Glutamatergic neuron (in vitro differentiated cells): ENCODE results near the gene CDHR2. TPM values are rescaled to one million over a fixed set of nuclear protein-coding genes. Genes with fewer than 3 reads are reported as not detected.

ENCODE experiments used
- DNase-seq: peaks from one replicate; pipeline ENCODE4 v3.0.0; 2022
- H3K27ac Mint-ChIP-seq: one replicate; pipeline ENCODE4 v1.8.0; 2020; ENCODE audit warnings: mild to moderate bottlenecking, mixed read lengths, inconsistent platforms; ENCODE audit not compliant: unreplicated experiment
- H3K27me3 Mint-ChIP-seq: one replicate; pipeline ENCODE4 v1.8.0; 2020; ENCODE audit warnings: mild to moderate bottlenecking, moderate library complexity, mixed read lengths, inconsistent platforms; ENCODE audit not compliant: unreplicated experiment
- H3K36me3 Mint-ChIP-seq: one replicate; pipeline ENCODE4 v1.8.0; 2020; ENCODE audit warnings: mild to moderate bottlenecking, mixed read lengths, inconsistent platforms; ENCODE audit not compliant: unreplicated experiment
- H3K4me1 Mint-ChIP-seq: one replicate; pipeline ENCODE4 v1.8.0; 2020; ENCODE audit warnings: mild to moderate bottlenecking, low read depth, mixed read lengths, inconsistent platforms; ENCODE audit not compliant: unreplicated experiment
- H3K4me3 Mint-ChIP-seq: one replicate; pipeline ENCODE4 v1.8.0; 2020; ENCODE audit warnings: mild to moderate bottlenecking, mixed read lengths, inconsistent platforms; ENCODE audit not compliant: unreplicated experiment
- H3K9me3 Mint-ChIP-seq: one replicate; pipeline ENCODE4 v1.8.0; 2020; ENCODE audit warnings: mild to moderate bottlenecking, moderate library complexity, mixed read lengths, inconsistent platforms; ENCODE audit not compliant: unreplicated experiment
- CTCF ChIP-seq: fragments of 200-600 bp; sonication (generic); IDR thresholded peaks from one replicate; pipeline ENCODE4 v1.5.0; 2021; ENCODE audit not compliant: partially characterized antibody, unreplicated experiment
- total RNA-seq: library from RNA; stranded (reverse); fragmentation: NEBNext Ultra II Directional; extraction: Animal tissue kit (Norgen Biotek cat#: 25700); gene quantifications from one replicate; pipeline ENCODE4 v1.2.1, GENCODE V29; 2021; ENCODE audit not compliant: unreplicated experiment

The CDHR2 gene
- total RNA-seq, 1 donor from 2014 or later, result 0.29 TPM

DNA sequence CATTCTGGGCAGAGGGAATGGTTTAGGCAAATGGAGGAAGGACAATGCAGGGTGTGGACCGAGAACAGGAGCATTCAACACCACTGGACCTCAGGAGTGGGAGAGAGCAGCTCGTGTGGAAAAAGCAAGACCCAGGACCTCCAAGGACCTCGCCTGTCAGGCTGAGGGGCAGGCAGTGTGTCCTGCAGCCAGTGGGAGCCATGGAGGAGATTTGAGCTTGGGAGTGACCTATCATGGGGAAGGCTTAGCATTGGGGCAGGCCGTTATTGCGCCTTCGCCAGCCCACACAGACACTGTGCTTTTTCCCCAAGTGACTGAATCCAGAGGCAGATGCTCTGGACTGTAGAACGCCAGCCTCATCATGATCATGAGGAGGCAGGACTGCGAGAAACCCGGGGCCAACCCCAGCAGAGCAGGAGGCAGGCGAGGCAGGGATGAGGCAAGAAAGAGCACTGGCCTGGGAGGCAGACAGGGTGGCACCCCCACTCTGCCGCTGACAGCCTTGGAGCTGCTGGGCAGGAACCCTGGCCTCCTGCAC is 3.3 kb downstream of the CDHR2 start:
- Mint-ChIP-seq H3K9me3 (peaks cover 2% of the 10 kb centered on the region), H3K27ac (peak overlapping the region; percentile 52), H3K27me3 (peaks cover 12% of the 10 kb centered on the region), H3K4me1 (peaks cover 22% of the 10 kb centered on the region), H3K36me3 (no peaks in the 10 kb centered on the region), H3K4me3 (peak overlapping the region; percentile 26)
- TF ChIP-seq CTCF, result no peak
- no peak for DNase-seq

DNA sequence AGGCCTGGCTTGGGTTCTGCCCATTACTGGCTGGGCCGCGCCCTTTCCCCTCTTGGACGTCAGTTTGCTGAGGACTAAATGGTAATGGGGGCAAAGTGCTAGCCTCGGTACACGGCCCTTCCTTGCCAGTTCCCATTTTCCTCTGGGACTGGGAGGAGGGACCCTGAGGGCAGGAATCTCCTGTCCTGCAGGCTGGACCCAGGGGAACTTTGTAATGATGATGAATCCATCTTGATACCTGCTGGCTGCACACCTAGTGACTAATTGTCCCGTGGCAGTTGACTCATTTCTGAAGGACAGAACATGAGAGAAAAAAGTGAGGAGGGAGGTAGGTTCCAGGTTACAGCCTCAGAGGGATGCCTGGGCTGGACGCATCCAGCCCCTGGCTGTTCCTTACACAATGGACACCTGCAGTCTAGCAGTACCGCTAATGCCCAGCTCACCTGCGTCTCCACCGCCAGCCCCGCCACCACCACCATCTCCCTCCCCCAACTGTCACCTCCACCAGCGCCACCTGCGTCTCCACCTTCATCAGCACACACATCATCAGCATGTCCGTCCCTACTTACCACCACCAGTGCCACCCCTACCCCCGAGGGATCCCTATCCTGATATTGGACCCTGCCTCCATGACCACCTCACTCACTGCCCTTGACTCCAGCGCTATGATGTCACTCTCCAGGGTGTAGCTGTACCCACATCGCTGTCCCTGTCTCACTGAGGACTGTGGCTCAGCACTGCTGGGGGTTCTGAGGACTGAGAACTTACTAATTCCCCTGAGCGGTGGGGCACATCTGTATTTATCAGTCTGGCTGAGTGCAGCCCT is 4.3 kb downstream of the CDHR2 start:
- no peak for TF ChIP-seq CTCF
- Mint-ChIP-seq H3K4me1 (peaks cover 22% of the 10 kb centered on the region), H3K27me3 (peaks cover 12% of the 10 kb centered on the region), H3K4me3 (peak overlapping the region; percentile 55), H3K27ac (peak overlapping the region; percentile 81), H3K9me3 (peaks cover 2% of the 10 kb centered on the region), H3K36me3 (no peaks in the 10 kb centered on the region)
- DNase-seq, result no peak

GRCh38 chr5:176557846-176558245 is 8.7 kb downstream of the CDHR2 start:
- Mint-ChIP-seq H3K9me3 (peaks cover 4% of the 10 kb centered on the region), H3K4me3 (no peak overlapping the region), H3K36me3 (no peaks in the 10 kb centered on the region), H3K27me3 (peaks cover 9% of the 10 kb centered on the region), H3K27ac (no peak overlapping the region), H3K4me1 (peaks cover 16% of the 10 kb centered on the region)
- TF ChIP-seq CTCF, result no peak
- DNase-seq, result no peak

GRCh38 chr5:176559683-176560082 is 10.5 kb downstream of the CDHR2 start:
- Mint-ChIP-seq H3K36me3 (no peaks in the 10 kb centered on the region), H3K4me3 (no peak overlapping the region), H3K27ac (no peak overlapping the region), H3K27me3 (peaks cover 6% of the 10 kb centered on the region), H3K4me1 (peaks cover 4% of the 10 kb centered on the region), H3K9me3 (peaks cover 4% of the 10 kb centered on the region)
- no peak for TF ChIP-seq CTCF
- DNase-seq, result no peak

DNA sequence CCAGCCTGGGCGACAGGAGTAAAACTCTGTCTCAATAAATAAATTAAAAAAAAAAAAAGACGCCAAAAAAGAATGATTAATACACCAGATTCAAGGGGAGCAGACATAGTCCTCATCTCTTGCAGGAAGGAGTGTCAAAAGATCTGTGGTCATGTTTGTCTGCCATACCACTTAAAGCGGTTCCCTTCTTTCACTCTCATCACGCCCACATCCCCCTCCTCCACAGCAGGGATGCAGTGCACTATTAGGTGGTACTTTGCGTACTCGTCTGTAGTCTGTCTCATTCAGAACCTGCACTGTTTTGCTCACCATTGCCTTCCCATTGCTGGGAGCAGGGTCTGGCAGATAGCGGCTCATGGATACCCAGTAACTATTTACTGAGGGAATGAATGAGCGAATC is 11.2 kb downstream of the CDHR2 start:
- Mint-ChIP-seq H3K4me3 (no peak overlapping the region), H3K27me3 (peaks cover 2% of the 10 kb centered on the region), H3K27ac (no peak overlapping the region), H3K4me1 (peaks cover 4% of the 10 kb centered on the region), H3K36me3 (no peaks in the 10 kb centered on the region), H3K9me3 (peaks cover 4% of the 10 kb centered on the region)
- TF ChIP-seq CTCF, result no peak
- no peak for DNase-seq
